AG10803 (cell line): ENCODE data around the gene TRAPPC2B.
"Not testable (repeated sequence)": the region's sequence is repeated elsewhere in the genome, so short reads cannot be mapped to it uniquely, and the experiment has no call there.

Experiments
- DNase-seq: peaks from one replicate; pipeline ENCODE4 v3.0.0; 2010; ENCODE audit warnings: low read depth
- H3K4me3 ChIP-seq: 2 replicates; pipeline ENCODE4 v1.5.1; 2011; ENCODE audit warnings: mild to moderate bottlenecking, low read length, control low read depth
- CTCF ChIP-seq: conservative IDR thresholded peaks from 2 replicates; pipeline ENCODE4 v1.5.1; 2011; ENCODE audit warnings: mild to moderate bottlenecking, low read length, control low read depth, inconsistent platforms

Gene TRAPPC2B

GRCh38 chr19:57366776-57367175, 3.4 kb downstream of the TRAPPC2B start:
- no peak for DNase-seq
- TF ChIP-seq CTCF: no peak
- no peak overlapping the region for H3K4me3 ChIP-seq

GRCh38 chr19:57374179-57374578, 10.8 kb downstream of the TRAPPC2B start:
- H3K4me3 ChIP-seq: no peak overlapping the region
- DNase-seq: no peak
- no peak for TF ChIP-seq CTCF

- not testable (repeated sequence) for DNase-seq, H3K4me3 ChIP-seq
These were observed 11.3 kb downstream of the TRAPPC2B start for GRCh38 chr19:57374647-57375046.

- TF ChIP-seq CTCF: no peak
- no peak overlapping the region for H3K4me3 ChIP-seq
- no peak for DNase-seq
These were observed 12.8 kb downstream of the TRAPPC2B start for GRCh38 chr19:57376151-57376550.

- H3K4me3 ChIP-seq: no peak overlapping the region
- no peak for DNase-seq
- TF ChIP-seq CTCF: no peak
These were observed 14.3 kb downstream of the TRAPPC2B start for GRCh38 chr19:57377498-57378146.

- no peak for TF ChIP-seq CTCF
- DNase-seq: no peak
- no peak overlapping the region for H3K4me3 ChIP-seq
These were observed 17.6 kb downstream of the TRAPPC2B start for GRCh38 chr19:57380923-57381322.

- no peak for TF ChIP-seq CTCF
- DNase-seq: no peak
- no peak overlapping the region for H3K4me3 ChIP-seq
These were observed 19.6 kb downstream of the TRAPPC2B start for GRCh38 chr19:57382806-57383488.
